GM21737 (cell line): ENCODE results near the gene PFKFB3.

Experiments used
- ATAC-seq: cut with Tn5 transposase; IDR thresholded peaks from one replicate; pipeline ENCODE4 v1.9.1; 2021; ENCODE audit warnings: mild to moderate bottlenecking, moderate library complexity; ENCODE audit not compliant: unreplicated experiment

Gene PFKFB3

DNA sequence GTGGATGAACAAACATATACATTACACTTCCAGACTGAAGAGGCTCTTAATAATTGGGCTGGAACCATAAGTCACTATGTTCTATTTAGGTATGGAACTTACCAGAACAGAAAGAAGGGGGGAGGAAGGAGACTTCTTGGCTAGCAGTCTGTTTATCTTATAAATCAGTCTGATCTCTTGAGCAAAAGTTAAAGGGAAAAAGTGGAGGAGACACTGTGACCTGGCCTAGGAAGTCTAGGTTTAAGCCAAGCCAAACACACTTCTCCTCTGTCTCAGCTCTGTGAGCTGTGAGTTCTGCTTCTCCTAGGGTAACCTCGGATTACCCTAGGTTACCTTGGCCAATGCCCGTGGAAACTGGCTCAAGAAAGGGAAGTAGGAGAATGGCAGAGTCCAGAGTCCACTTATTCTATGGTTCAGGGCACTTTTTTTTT is 95.2 kb downstream of the PFKFB3 start:
- no peak for ATAC-seq

DNA sequence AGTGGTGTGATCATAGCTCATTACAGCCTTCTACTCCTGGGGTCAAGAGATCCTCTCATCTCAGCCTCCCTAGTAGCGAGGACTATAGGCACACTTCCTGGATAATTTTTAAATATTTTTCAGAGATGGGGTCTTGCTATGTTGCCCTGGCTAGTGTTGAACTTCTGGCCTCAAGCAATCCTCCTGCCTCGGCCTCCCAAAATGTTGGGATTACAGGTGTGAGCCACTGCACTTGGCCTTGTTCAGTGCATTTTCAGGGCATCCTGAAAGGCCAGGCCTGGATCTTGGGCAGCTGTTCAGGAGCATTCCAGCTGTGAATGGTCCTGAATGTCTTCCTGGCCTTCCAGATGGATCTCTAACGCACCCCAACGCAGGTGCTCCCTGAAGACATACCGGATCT is 95.7 kb downstream of the PFKFB3 start:
- ATAC-seq: no peak

DNA sequence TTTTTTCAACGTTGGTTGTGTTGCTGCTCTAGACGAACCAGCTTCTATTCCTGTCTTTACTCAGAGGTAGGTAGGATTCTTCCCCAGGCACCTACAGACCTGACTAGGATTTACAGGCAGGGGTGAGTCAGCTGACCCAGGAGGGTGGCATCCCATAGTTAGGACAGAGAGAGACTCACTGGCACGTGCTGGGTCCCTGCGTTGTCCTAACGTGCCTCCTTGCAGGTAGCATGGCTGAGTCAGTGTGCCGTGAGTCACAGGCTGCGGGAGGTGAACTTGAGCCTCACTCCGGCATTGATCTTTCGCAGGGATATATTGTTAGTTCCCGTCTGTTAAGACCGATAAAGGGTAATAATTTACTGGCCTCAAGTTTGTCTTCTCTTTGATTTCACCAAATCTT is 96.5 kb downstream of the PFKFB3 start:
- ATAC-seq: no peak

DNA sequence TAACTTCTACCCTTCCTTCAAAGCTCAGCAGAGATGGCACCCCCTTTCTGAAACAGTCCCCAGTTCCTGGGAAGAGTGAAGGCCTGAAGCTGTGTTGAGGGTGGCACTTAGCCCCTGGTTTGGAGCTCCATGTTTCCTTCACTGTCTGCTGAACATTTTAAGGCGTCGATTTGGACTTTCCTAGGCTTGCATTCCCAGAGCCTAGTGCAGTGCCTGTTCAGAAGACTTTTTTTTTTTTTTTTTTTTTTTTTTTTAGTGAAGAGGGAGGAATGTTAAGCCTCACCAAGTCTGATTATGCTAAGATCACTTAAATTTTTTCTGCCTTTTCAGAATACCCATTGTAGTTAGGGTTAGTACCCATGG is 97.0 kb downstream of the PFKFB3 start:
- no peak for ATAC-seq

DNA sequence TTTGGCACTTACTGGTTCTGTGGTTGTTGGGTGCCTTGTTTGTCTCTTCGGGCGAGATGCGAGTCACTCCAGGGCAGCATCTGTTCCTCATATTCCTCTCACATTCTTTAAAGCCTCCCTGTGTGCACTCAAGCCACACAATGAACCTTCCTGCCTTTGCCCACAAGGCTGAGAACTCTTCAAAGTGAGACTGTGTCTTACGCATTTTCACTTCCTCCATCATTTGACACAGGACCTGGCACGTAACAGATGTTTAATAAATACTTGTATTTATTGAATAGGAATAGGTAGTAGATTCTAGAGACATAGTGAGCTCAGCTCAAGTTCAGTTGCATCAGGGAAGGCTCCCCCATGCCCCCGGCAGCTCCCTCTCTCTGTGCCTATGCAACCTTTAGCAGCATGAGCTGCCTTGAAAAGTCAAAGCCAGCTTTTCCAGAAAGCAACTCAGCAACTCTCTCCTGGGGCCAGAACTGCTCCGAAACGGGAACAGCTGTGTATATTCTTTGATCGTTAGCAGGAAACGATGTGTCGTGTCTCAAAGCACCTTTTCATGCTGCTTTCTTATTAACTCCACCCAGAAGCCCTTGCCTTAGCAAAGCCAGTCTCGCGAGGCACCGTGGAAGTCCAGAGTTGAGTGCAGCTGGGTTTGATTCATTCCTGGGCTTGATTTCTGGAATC is 97.5 kb downstream of the PFKFB3 start:
- peak; percentile 73 for ATAC-seq

DNA sequence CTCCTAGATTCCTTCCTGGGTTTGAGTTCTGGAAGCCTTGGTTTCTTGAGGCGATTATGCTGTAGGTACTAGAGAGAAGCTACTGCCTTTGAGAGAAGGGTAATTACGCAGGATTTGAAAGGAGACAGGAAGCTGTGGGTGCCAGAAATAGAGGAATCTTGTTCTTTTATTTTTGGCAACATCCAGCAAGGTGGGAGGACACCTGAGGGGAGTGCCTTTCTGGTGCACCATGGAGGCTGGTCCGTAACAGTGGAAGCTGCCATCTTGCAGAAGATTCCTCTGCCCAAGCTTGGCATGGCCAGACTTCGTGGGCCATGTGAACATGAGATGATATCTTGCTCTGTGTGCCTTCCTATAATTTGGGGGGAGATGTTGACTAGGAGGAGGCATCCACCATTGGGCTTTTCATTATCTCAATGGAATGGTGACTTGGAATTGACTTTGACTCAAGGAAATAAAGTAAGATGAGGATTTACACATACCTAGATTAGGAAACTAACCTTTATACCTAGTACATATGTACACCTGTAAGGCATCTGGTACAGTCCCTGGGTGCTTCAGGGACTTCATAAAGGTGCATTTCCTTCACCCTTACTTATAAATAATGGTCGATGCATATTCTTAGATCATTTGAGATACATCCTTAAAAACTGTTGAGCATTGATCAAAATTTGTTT is 98.2 kb downstream of the PFKFB3 start:
- ATAC-seq: no peak

DNA sequence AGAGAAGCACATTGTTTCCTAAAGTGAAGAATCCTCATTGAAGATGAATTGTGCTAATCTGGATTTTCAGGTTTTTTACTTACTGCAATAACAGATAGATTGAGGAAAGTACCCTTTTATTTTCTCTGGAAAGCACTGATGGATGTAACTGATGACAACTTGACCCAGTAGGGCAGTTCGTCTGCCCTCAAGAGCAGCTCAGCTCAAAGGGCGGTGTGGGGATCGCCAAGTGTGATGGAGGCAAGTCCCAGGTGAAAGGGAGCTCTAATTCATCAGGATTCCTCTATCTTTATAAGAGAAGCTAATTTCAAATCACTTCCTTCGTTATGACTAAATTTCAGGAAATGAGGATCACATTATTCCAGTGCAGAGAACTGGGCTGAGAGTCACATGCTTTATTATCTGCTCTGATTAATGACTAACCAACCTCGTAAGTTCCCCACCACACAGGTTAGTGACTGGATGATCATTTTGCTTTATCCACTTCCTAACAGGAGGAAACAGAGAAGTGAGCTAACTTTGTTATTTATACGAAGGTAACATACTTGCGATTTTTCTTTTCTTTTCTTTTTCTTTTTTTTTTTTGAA is 98.8 kb downstream of the PFKFB3 start:
- no peak for ATAC-seq
